Fibroblast of lung (primary cell): ENCODE measurements around the gene SUPT20HL2. TPM values are rescaled to one million over a fixed set of nuclear protein-coding genes. Genes with fewer than 3 reads are reported as not detected.
A peak's percentile ranks its signal among the peaks of the same experiment; 100 is the strongest.

Source experiments
- DNase-seq, 2 donors: peaks; one replicate each; pipeline versions ENCODE4 v3.0.0 to v3.0.0-alpha.2; 2010; ENCODE audit warnings: low read depth in 2 of 2
- H2AFZ ChIP-seq: 2 replicates; pipeline ENCODE4 v1.5.1; 2012; ENCODE audit warnings: low read length, control low read depth, inconsistent platforms
- H3K27ac ChIP-seq: 2 replicates; pipeline ENCODE4 v1.5.1; 2011; ENCODE audit warnings: low read length, control low read depth; ENCODE audit not compliant: insufficient read depth
- H3K27me3 ChIP-seq: 2 replicates; pipeline ENCODE4 v1.5.1; 2011; ENCODE audit warnings: mild to moderate bottlenecking, low read length; ENCODE audit not compliant: control insufficient read depth, insufficient read depth
- H3K36me3 ChIP-seq: 2 replicates; pipeline ENCODE4 v1.5.1; 2011; ENCODE audit warnings: low read length; ENCODE audit not compliant: control insufficient read depth, insufficient read depth
- H3K4me1 ChIP-seq: 2 replicates; pipeline ENCODE4 v1.5.1; 2011; ENCODE audit warnings: low read length; ENCODE audit not compliant: control insufficient read depth, insufficient read depth; ENCODE audit errors: extremely low read depth
- H3K4me2 ChIP-seq: 2 replicates; pipeline ENCODE4 v1.5.1; 2011; ENCODE audit warnings: low read length, control low read depth; ENCODE audit not compliant: insufficient read depth; ENCODE audit errors: extremely low read depth
- H3K4me3 ChIP-seq, 4 experiments: fragments of 200-600 bp in 1 of 4; sonication (generic) in 1 of 4; replicated peaks in 1 of 4; 2 replicates each; pipeline ENCODE4 v1.5.1; 2011 to 2016; ENCODE audit warnings: low read length in 4 of 4, low read depth in 3 of 4, mild to moderate bottlenecking in 3 of 4, control low read depth in 2 of 4, inconsistent platforms in 1 of 4, mixed read lengths in 1 of 4; ENCODE audit not compliant: insufficient read depth in 1 of 4; ENCODE audit errors: control extremely low read depth in 1 of 4
- H3K79me2 ChIP-seq: 2 replicates; pipeline ENCODE4 v1.5.1; 2012; ENCODE audit warnings: mild to moderate bottlenecking, low read length, inconsistent platforms; ENCODE audit not compliant: control insufficient read depth, insufficient read depth
- H3K9ac ChIP-seq: 2 replicates; pipeline ENCODE4 v1.5.1; 2011; ENCODE audit warnings: mild to moderate bottlenecking, low read length, control low read depth; ENCODE audit not compliant: insufficient read depth
- H3K9me3 ChIP-seq: 2 replicates; pipeline ENCODE4 v1.5.1; 2012; ENCODE audit warnings: low read depth, low read length; ENCODE audit not compliant: control insufficient read depth, insufficient read depth
- H4K20me1 ChIP-seq: 2 replicates; pipeline ENCODE4 v1.5.1; 2011; ENCODE audit warnings: low read length; ENCODE audit not compliant: control insufficient read depth, insufficient read depth; ENCODE audit errors: extremely low read depth
- CTCF ChIP-seq, 2 donors: IDR thresholded peaks in 1 of 2; conservative IDR thresholded peaks in 1 of 2; 1 replicate in 1 of 2; 2 replicates in 1 of 2; pipeline ENCODE4 v1.5.1; 2011 to 2012; ENCODE audit warnings: low read length in 2 of 2, control low read depth in 1 of 2, inconsistent platforms in 1 of 2, low read depth in 1 of 2, mild to moderate bottlenecking in 1 of 2
- EZH2 ChIP-seq: IDR thresholded peaks from 2 replicates; pipeline ENCODE4 v1.5.1; 2012; ENCODE audit warnings: low read length, control low read depth, mild to moderate bottlenecking; ENCODE audit errors: missing control alignments
- polyA plus RNA-seq, 2 donors: library from polyadenylated mRNA; depleted of rRNA in 1 of 2; stranded (reverse) in 1 of 2; unstranded in 1 of 2; fragments of >200 nt; gene quantifications; 2 replicates each; pipeline ENCODE4 v1.2.1, GENCODE V29; 2011 to 2012; ENCODE audit warnings: missing spikeins in 1 of 2
- total RNA-seq: library from RNA; depleted of rRNA; stranded (reverse); fragments of >200 nt; gene quantifications from 2 replicates; pipeline ENCODE4 v1.2.1, GENCODE V29; 2014

SUPT20HL2 gene
- total and polyA plus RNA-seq, 2 donors (not counting 1 experiment from before 2014, with no cell fraction given), result not detected

DNA sequence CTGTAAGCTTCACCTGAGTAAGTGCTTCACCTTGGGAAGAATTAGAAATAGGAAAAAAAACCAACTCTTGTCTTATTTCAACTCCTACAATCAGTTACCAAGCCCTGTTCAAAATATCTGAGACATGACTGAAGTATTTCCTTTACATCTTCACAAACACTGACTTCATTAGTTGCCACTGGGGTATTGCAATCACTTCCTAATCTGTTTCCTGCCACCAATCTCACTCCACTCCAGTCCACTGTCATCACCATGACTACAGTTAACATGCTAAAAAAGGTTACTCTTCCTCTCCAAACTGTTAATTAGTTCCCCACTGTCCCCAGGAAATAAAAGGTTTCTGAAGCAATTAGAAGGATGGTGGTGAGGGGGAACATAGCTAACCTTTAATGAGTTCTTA, 43.2 kb upstream of the SUPT20HL2 start:
- no peak for TF ChIP-seq CTCF (conservative IDR thresholded peaks at IDR 0.05 in 1 of 2, IDR thresholded peaks at IDR 0.05 in 1 of 2; ENCODE audit: low read depth in 1 of 2, low read length in 2 of 2)
- TF ChIP-seq EZH2, result no peak
- H3K4me3 ChIP-seq, result no peak overlapping the region
- H3K4me1 ChIP-seq, result no peaks in the 10 kb centered on the region
- H2AFZ ChIP-seq, result no peak overlapping the region
- no peak overlapping the region for H3K27ac ChIP-seq
- H3K9me3 ChIP-seq, result no peaks in the 10 kb centered on the region
- no peak overlapping the region for H3K9ac ChIP-seq
- H3K79me2 ChIP-seq, result no peaks in the 10 kb centered on the region
- no peaks in the 10 kb centered on the region for H4K20me1 ChIP-seq
- DNase-seq, result peak in 1 of 2 donors; percentile 10
- H3K36me3 ChIP-seq, result no peaks in the 10 kb centered on the region
- no peaks in the 10 kb centered on the region for H3K27me3 ChIP-seq
- H3K4me2 ChIP-seq, result no peak overlapping the region

- Histone ChIP-seq H4K20me1 (no peaks in the 10 kb centered on the region), H3K36me3 (no peaks in the 10 kb centered on the region), H3K27me3 (no peaks in the 10 kb centered on the region), H3K4me1 (no peaks in the 10 kb centered on the region), H3K4me2 (no peak overlapping the region), H3K27ac (no peak overlapping the region), H3K79me2 (no peaks in the 10 kb centered on the region), H3K9me3 (no peaks in the 10 kb centered on the region), H2AFZ (no peak overlapping the region), H3K9ac (no peak overlapping the region), H3K4me3 (no peak overlapping the region)
- peak in 1 of 2 donors; percentile 32 for DNase-seq
- no peak for TF ChIP-seq CTCF (conservative IDR thresholded peaks at IDR 0.05 in 1 of 2, IDR thresholded peaks at IDR 0.05 in 1 of 2; ENCODE audit: low read depth in 1 of 2, low read length in 2 of 2)
- TF ChIP-seq EZH2, result no peak
Observed at GRCh38 chrX:24355095-24355494, 41.2 kb upstream of the SUPT20HL2 start.

GRCh38 chrX:24350217-24350616, 36.3 kb upstream of the SUPT20HL2 start:
- H3K79me2 ChIP-seq, result no peaks in the 10 kb centered on the region
- no peak overlapping the region for H2AFZ ChIP-seq
- H3K4me1 ChIP-seq, result no peaks in the 10 kb centered on the region
- H3K9me3 ChIP-seq, result no peaks in the 10 kb centered on the region
- no peaks in the 10 kb centered on the region for H4K20me1 ChIP-seq
- no peak overlapping the region for H3K4me3 ChIP-seq
- no peak for TF ChIP-seq CTCF (conservative IDR thresholded peaks at IDR 0.05 in 1 of 2, IDR thresholded peaks at IDR 0.05 in 1 of 2; ENCODE audit: low read depth in 1 of 2, low read length in 2 of 2)
- no peak overlapping the region for H3K27ac ChIP-seq
- no peak overlapping the region for H3K9ac ChIP-seq
- H3K27me3 ChIP-seq, result no peaks in the 10 kb centered on the region
- no peak overlapping the region for H3K4me2 ChIP-seq
- no peak for DNase-seq
- H3K36me3 ChIP-seq, result no peaks in the 10 kb centered on the region
